NB4 (cell line): ENCODE measurements around the gene RHBDF1.

Source experiments
- DNase-seq: peaks from one replicate; pipeline ENCODE4 v3.0.0; 2010; ENCODE audit warnings: low read depth
- H3K4me3 ChIP-seq: one replicate; pipeline ENCODE4 v1.5.1; 2011; ENCODE audit warnings: mild to moderate bottlenecking, low read depth, low read length, moderate library complexity
- MAX ChIP-seq: IDR thresholded peaks from 2 replicates; pipeline ENCODE4 v1.6.1; 2011; ENCODE audit warnings: low read depth, low read length
- MYC ChIP-seq: IDR thresholded peaks from 2 replicates; pipeline ENCODE4 v1.6.1; 2011; ENCODE audit warnings: low read depth, low read length
- POLR2A ChIP-seq: IDR thresholded peaks from 2 replicates; pipeline ENCODE4 v1.6.1; 2011; ENCODE audit warnings: mild to moderate bottlenecking; ENCODE audit not compliant: insufficient read length; ENCODE audit errors: extremely low read depth
- TF ChIP-seq, protein P1 (sequence below): IDR thresholded peaks from one replicate; pipeline ENCODE4 v1.5.1; 2012; ENCODE audit warnings: low read depth, low read length

The RHBDF1 gene

GRCh38 chr16:77807-78443 lies 5.5 kb upstream of the RHBDF1 start, which contains the start of gene MPG:
Gene MPG (plus strand): TSS chr16:78225. CDS start chr16:78310, 85 bp downstream.
- H3K4me3 ChIP-seq: peak within 1 kb of the TSS; percentile 64
- DNase-seq: peak; percentile 80
- TF ChIP-seq POLR2A: peak; percentile 60
- peak; percentile 80 for TF ChIP-seq MAX
- TF ChIP-seq, protein P1, sequence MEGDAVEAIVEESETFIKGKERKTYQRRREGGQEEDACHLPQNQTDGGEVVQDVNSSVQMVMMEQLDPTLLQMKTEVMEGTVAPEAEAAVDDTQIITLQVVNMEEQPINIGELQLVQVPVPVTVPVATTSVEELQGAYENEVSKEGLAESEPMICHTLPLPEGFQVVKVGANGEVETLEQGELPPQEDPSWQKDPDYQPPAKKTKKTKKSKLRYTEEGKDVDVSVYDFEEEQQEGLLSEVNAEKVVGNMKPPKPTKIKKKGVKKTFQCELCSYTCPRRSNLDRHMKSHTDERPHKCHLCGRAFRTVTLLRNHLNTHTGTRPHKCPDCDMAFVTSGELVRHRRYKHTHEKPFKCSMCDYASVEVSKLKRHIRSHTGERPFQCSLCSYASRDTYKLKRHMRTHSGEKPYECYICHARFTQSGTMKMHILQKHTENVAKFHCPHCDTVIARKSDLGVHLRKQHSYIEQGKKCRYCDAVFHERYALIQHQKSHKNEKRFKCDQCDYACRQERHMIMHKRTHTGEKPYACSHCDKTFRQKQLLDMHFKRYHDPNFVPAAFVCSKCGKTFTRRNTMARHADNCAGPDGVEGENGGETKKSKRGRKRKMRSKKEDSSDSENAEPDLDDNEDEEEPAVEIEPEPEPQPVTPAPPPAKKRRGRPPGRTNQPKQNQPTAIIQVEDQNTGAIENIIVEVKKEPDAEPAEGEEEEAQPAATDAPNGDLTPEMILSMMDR: no peak
- peak; percentile 76 for TF ChIP-seq MYC

DNA sequence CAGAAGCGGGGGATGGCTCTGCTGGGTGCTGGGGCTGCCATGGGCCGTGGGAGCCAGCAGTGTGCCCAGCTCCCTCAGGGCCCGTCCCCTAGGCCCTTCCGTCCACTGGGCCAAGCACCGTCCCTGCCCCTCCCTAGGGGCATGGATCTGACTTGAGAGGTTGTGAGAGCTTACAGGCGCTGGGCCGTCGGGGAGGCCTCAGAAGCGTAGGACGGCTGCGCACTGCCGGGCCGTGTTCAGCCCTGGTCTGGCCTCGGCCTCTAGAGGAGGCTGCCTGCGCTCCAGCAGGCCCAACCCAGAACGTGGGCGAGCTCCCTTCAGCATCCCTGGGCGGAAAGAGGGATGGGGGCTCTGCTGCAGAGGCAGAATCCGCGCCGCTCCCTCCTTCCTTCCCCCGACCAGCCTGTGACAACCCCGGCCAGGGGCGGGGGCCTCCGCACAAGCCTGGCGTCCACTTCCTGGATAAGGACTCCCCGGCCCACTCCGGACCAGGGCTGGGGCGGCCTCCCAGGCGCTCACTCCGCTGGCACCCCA lies 4.9 kb upstream of the RHBDF1 start:
- H3K4me3 ChIP-seq: peak overlapping the region; percentile 28
- peak; percentile 71 for DNase-seq
- TF ChIP-seq MAX: no peak
- TF ChIP-seq MYC: 0 out of 2 replicates have a peak, but pooled peaks have one; percentile 14
- TF ChIP-seq POLR2A: no peak
- TF ChIP-seq, protein P1: no peak

GRCh38 chr16:76535-77272 lies 4.3 kb upstream of the RHBDF1 start:
- TF ChIP-seq MAX: peak; percentile 31; the same call in 1 of the 2 replicates
- TF ChIP-seq MYC: no peak
- peak overlapping the region; percentile 28 for H3K4me3 ChIP-seq
- peak; percentile 74 for DNase-seq

GRCh38 chr16:75580-76501 lies 3.4 kb upstream of the RHBDF1 start:
- H3K4me3 ChIP-seq: no peak overlapping the region
- TF ChIP-seq MAX (no peak), MYC (peak; percentile 65), POLR2A (no peak)
- TF ChIP-seq, protein P1: peak; percentile 1
- DNase-seq: peak; percentile 93

- TF ChIP-seq, protein P1: no peak
- TF ChIP-seq POLR2A (no peak), MYC (no peak), MAX (no peak)
- DNase-seq: no peak
- no peak overlapping the region for H3K4me3 ChIP-seq
Observed at GRCh38 chr16:74747-75334, 2.4 kb upstream of the RHBDF1 start.
